Stimulated activated CD8-positive, alpha-beta memory T cell treated with anti-CD3 and anti-CD28 coated beads, Interleukin-7, amount 100 ng/mL, for 48 hours (primary cell): ENCODE measurements around the gene CPSF7.

Experiments
- DNase-seq, 2 donors: peaks; one replicate each; pipeline ENCODE4 v3.0.0-alpha.2; 2020; ENCODE audit warnings: low read depth in 1 of 2; ENCODE audit errors: extremely low read depth in 1 of 2

CPSF7 gene

GRCh38 chr11:61357894-61358239 lies 71.9 kb downstream of the CPSF7 start:
- no peak for DNase-seq

- DNase-seq = no peak
These were observed 72.4 kb downstream of the CPSF7 start for GRCh38 chr11:61357233-61357893.

GRCh38 chr11:61356706-61357105 lies 73.1 kb downstream of the CPSF7 start:
- no peak for DNase-seq

GRCh38 chr11:61354208-61354607 lies 75.6 kb downstream of the CPSF7 start:
- DNase-seq = no peak

- DNase-seq = no peak
These were observed 76.4 kb downstream of the CPSF7 start for GRCh38 chr11:61353131-61354067.
